ENCODE data around the gene GPR87. TPM values are rescaled to one million over a fixed set of nuclear protein-coding genes. Genes with fewer than 3 reads are reported as not detected.

The GPR87 gene
- total and polyA plus RNA-seq, 2 of the 4 experiments (the other 2 are of a cell fraction) = 0.26 to 0.36 TPM

DNA sequence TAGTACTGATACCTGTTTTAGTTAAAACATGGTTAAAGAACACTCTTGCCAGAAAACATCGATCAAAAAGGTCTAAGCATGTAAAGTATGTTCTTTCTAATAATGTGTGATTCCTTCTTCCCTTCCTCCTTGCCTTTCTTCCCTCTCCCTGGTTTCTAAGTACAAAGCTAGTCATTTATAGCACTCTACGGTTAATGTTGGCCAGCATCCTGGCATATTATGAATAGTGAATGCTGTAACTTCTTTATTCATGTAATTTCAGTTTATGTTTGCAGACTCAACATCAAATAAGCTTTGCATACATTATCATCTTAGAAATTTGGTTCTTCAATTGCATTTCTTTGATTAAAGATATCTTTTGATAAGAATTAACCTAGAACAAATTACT lies 40.8 kb upstream of the GPR87 start:
- no peak overlapping the region for H2AK5ac ChIP-seq (ENCODE audit: low read depth, low read length)
- H2AFZ ChIP-seq (replicated peaks; ENCODE audit: low read length, poor library complexity) = no peak overlapping the region
- no peak overlapping the region for H3K23ac ChIP-seq (ENCODE audit: low read depth, low read length)
- H3K36me3 ChIP-seq (ENCODE audit: control insufficient read depth, insufficient read depth, low read length) = no peaks in the 10 kb centered on the region
- ATAC-seq (ENCODE audit: low read depth) (no peak), DNase-seq (no peak)
- no peaks in the 10 kb centered on the region for H3K27me3 ChIP-seq (ENCODE audit: control insufficient read depth, insufficient read depth, low read length)
- no peak overlapping the region for H2BK20ac ChIP-seq (ENCODE audit: low read depth, low read length)
- no peaks in the 10 kb centered on the region for H3K9me3 ChIP-seq (ENCODE audit: control insufficient read depth, insufficient read depth, low read length)
- no peaks in the 10 kb centered on the region for H3K79me1 ChIP-seq (ENCODE audit: low read depth in 1 of 2, low read length in 2 of 2)
- no peak overlapping the region for H3K4me2 ChIP-seq (ENCODE audit: low read depth, low read length)
- in situ Hi-C loops (cut with MboI; ENCODE audit: low sequenced_read_pairs) (no loop called here), dilution Hi-C loops (cut with HindIII; ENCODE audit: low sequenced_read_pairs, unreplicated experiment) (no loop called here), intact Hi-C loops (cut with micrococcal nuclease) (no loop called here)
- no peak overlapping the region for H3K56ac ChIP-seq (ENCODE audit: extremely low read depth, insufficient read depth, low read length)
- ChIA-PET POLR2A (ENCODE audit: unreplicated experiment) (no interaction called here), CTCF (interaction anchor here (0.7 to 1.1 kb wide), 3 partner anchors 10 to 80 kb away, joined by 3 to 4 read pairs (median 3); no protein-coding TSS in a partner anchor)
- H3K4me1 ChIP-seq (ENCODE audit: control insufficient read depth, insufficient read depth, low read length) = peaks cover 5% of the 10 kb centered on the region
- no peaks in the 10 kb centered on the region for H3K9me1 ChIP-seq (ENCODE audit: insufficient read depth, low read length)
- no peak overlapping the region for H3K4me3 ChIP-seq (ENCODE audit: insufficient read depth, low read depth, low read length)
- H4K91ac ChIP-seq (ENCODE audit: insufficient read depth, low read depth, low read length) = no peak overlapping the region
- no peak overlapping the region for H2AK9ac ChIP-seq (replicated peaks; ENCODE audit: low read depth, low read length, poor library complexity)
- BruUV-seq (replicated peaks) = no TSS peak
- no peak overlapping the region for H3K9ac ChIP-seq (ENCODE audit: low read depth, low read length)
- no peaks in the 10 kb centered on the region for H4K20me1 ChIP-seq (ENCODE audit: insufficient read depth, low read length)
- WGBS, 2 experiments (ENCODE audit: extremely low coverage in 2 of 2, insufficient read length in 1 of 2) = no CpG with 5 or more reads among the region's 2 CpGs
- no peak overlapping the region for H4K5ac ChIP-seq (ENCODE audit: low read depth, low read length)
- no peak overlapping the region for H4K8ac ChIP-seq (ENCODE audit: low read depth in 2 of 2, low read length in 2 of 2)
- TF ChIP-seq MXI1 (IDR thresholded peaks at IDR 0.05; ENCODE audit: borderline replicate concordance, low read depth, low read length) = no peak
- no peak for TF ChIP-seq RAD21 (IDR thresholded peaks at IDR 0.05; ENCODE audit: low read length)
- TF ChIP-seq RFX5 (IDR thresholded peaks at IDR 0.05; ENCODE audit: low read depth, low read length) = no peak
- no peak for TF ChIP-seq BHLHE40 (IDR thresholded peaks at IDR 0.05; ENCODE audit: low read depth, low read length)
- TF ChIP-seq FOS (IDR thresholded peaks at IDR 0.05; ENCODE audit: low read depth, low read length) = no peak
- no peak for TF ChIP-seq MAFK (IDR thresholded peaks at IDR 0.05; ENCODE audit: low read depth, low read length)
- TF ChIP-seq CHD1 (IDR thresholded peaks at IDR 0.05; ENCODE audit: low read depth, low read length) = no peak
- TF ChIP-seq NFE2L2 (IDR thresholded peaks at IDR 0.05; ENCODE audit: low read depth, low read length) = no peak
- H2BK120ac ChIP-seq (ENCODE audit: low read depth, low read length) = no peak overlapping the region
- H2BK15ac ChIP-seq (ENCODE audit: low read depth, low read length) = no peak overlapping the region
- no peak overlapping the region for H3K27ac ChIP-seq (ENCODE audit: insufficient read depth, low read length)
- no peak overlapping the region for H2BK5ac ChIP-seq (ENCODE audit: low read depth, low read length, poor library complexity, severe bottlenecking)
- H3K4ac ChIP-seq (ENCODE audit: low read depth, low read length) = no peak overlapping the region
- no peak overlapping the region for H3K18ac ChIP-seq (ENCODE audit: low read depth, low read length)
- no peak overlapping the region for H3K14ac ChIP-seq (replicated peaks; ENCODE audit: low read depth, low read length)

All from IMR-90 (cell line).